ENCODE measurements around the gene GADD45B.
A peak's percentile ranks its signal among the peaks of the same experiment; 100 is the strongest.

The GADD45B gene

DNA sequence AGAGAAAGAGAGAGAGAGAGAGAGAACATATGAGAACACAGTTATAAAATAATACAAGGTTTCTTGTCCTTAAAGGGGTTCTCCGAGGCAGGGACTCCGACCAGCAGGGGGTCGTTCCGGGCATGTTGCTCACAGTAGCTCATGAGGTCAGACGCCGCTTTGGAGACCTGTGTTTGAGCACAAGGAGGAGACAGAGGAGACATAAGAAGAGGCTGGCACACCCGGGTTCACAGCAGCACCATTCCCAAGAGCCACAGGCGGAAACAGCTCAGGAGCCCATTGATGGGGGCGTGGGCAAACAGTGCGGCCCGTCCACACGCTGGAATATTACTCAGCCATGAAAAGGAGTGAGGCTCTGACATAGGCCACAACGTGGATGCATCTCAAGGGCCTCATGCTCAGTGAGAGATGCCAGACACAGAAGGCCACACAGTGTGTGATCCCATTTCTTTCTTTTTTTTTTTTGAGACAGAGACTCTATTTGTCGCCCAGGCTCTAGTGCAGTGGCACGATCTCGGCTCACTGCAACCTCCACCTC, 39.1 kb downstream of the GADD45B start:
- DNase-seq (ENCODE audit: low read depth): no peak

DNA sequence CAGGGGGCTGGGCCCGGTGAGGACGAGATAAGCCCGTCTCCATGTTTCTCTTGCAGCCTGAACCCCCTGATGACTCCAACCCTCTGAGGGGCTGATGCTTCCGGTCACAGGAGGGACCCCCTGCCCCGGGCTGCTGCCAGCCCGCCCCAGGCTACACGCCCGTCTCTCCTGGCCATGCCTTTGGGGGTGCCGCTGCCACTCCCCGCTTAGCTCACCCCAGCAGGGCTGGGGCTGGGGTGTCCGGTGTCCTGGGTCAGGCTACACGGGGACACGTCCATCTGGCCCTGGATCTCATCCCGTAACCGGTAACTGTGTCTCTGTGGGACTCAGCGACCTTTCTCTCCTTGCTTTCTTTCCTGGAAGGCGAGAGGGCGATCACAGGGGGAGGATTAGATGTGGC, 40.8 kb downstream of the GADD45B start:
- no peak for DNase-seq (ENCODE audit: low read depth)

DNA sequence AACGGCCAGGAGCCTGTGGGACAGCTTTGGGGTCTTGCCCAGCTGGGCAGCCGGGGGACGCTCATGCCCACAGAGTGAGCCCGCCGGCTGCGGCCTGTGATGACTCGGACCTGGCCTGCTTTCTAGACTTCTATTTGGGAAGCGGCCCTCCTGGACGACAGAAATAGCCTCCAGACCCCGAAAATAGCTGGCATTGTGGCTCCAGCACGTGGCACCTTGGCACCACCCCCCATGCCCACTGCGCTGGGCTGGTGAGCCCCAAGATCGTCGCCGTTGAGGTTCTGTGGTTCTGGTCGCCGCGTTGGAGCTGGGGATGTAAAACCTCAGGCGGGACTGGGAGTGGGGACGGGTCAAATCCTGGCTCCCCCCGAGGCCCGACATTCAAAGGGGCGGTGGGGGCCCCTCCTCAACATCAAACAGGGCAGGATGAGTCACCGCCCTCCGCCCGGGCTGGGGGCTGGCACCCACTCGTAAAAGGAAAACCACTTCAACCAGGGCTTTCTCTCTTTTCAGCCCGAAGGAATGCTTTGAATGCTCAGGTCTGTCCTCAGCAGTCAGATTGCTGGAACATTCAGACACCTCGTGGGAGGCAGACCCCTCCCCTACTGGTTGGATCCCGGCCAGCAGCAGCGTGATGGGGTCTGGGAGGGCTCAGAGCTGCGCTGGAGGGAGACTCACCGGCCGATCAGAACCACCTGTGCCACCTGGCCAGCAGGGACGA, 42.1 kb downstream of the GADD45B start:
- no peak for DNase-seq (ENCODE audit: low read depth)

DNA sequence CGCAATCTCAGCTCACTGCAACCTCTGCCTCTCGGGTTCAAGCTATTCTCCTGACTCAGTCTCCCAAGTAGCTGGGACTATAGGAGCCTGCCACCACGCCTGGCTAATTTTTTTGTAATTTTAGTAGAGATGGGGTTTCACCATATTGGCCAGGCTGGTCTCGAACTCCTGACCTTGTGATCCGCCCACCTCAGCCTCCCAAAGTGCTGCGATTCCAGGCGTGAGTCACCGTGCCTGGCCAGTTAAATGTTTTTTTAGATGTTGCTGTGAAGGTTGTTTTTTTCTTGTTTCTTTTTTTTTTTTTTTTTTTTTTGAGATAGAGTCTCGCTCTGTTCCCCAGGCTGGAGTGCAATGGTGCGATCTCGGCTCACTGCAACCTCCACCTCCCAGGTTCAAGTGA, 42.9 kb downstream of the GADD45B start:
- peak; percentile 35 for DNase-seq (ENCODE audit: low read depth)

DNA sequence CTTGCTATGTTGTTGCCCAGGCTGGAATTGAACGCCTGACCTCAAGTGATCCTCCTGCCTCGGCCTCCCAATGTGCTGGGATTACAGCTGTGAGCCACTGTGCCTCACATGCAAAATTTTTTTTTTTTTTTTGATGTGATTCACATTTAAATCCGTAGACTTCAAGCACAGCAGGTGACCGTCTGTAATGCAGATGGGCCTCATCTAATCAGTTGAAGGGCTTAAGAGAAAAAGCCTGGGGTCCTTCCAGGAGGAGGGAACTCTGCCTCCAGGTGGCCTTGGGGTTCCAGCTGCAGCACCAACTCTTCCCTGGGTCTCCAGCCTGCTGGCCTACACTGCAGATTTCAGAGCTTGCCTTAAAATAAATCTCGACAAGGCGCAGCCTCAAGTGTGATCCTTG, 43.6 kb downstream of the GADD45B start:
- DNase-seq (ENCODE audit: low read depth): no peak

DNA sequence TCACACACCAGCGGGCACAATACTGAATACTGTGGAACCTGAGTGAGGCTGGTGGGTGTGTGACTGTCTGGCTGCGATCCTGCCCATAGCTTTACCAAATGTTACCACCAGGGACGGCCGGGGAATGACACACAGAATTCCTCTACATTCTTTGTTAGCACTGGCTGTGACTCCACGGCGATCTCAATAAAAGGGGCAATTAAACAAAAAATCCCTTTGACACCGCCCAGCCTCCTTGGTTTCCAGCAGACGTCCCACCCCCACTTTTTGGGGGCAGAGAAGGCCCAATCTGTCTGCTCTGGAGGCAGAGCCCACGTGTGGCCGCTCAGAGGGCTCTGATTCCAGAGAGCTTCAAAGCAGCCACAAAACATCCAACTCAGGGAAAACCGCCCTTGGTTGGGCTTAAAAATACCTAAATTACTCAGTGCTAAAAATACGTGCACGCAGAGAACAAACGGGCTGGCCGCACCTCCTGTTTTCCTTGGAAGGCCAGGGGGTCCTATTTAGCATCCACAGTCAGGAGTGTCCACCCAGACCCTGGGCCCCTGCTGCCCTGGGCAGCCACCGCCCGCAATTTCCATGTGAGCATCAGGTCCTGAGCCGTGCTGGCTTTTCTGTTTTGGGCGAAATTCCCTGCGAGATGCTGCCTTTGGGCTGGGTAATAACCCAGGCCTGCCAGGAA, 47.8 kb downstream of the GADD45B start:
- peak; percentile 87 for DNase-seq (ENCODE audit: low read depth)

DNA sequence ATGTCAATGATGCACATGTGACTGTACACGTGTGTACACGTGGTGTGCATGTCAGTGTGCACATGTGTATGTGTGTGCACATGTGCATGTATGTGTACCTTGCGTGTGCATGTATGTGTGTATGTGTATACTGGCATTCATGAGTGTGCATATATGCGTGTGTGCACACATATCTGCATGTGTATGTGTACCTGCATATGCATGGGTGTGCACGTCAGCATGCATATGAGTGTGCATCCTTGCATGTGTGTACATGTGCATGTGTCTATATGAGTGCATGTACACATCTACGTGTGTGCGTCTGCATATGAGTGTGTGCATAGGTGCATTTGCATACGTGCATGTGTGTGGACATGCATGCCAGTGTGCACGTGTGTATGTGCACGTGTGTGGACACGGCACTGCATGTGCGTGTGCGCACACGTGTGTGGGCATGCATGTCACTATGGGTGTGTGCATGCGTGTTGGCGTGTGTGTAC, 48.5 kb downstream of the GADD45B start:
- DNase-seq (ENCODE audit: low read depth): no peak

DNA sequence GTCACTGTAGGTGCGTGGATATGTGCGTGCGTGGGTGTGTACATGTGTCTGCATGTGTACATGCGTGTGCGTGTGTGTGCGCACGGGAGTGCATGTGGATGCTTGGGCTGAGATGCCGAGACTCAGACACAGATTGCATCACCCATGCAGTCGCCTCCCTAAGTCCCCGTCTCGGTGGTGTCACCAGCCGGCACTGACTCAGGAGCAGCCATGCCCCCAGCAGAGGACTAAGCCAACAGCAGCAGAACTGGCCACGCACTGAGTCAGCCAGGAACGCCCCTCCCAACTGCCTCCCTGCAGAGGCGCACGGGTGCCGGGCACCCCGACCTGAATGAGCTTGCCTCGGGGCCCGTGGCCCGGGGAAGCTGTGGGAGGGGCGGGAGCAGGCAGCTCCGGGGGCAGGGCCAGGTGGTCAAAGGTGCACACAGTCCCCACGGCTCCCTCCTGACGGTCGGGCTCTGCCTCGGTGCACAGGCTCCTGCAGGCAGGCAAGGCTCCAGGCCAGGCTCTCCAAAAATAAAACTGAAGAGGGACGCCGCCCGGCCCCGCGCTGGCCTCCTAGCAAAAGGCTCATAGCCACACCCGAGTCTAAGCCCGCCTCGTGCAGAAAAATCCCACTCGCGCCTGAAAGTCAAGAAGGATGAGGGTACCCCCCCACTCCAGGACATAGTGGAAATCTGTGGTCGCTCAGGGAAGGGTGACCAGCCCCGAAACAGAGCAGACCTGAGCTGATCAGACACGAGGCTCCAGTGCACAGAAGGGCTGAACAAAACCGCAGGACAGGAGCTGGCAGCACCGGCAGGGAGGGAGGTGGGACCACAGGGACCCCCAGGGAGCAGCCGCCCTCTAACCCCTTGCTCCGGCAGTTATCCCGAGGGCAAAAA, 49.2 kb downstream of the GADD45B start:
- DNase-seq (ENCODE audit: low read depth): peak; percentile 90

DNA sequence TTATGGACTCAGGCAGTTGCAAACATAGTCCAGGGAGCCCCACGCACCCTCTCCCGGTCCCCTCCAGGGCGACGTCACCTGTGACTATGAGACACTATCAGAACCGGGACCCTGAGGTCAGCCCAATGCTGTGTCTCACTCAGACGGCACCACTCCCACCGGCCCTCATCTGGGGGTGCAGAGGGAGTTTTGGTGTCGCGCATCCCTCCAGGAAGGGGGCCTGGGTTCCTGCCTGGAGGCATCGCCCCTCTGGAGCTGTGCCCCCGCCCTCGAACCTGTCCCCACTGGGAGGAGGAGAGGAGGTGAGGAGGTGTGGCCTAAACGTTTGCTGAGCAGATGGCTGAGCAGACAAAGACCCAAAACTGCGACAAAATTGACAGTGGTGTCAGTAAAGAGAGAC, 51.2 kb downstream of the GADD45B start:
- DNase-seq (ENCODE audit: low read depth): no peak

DNA sequence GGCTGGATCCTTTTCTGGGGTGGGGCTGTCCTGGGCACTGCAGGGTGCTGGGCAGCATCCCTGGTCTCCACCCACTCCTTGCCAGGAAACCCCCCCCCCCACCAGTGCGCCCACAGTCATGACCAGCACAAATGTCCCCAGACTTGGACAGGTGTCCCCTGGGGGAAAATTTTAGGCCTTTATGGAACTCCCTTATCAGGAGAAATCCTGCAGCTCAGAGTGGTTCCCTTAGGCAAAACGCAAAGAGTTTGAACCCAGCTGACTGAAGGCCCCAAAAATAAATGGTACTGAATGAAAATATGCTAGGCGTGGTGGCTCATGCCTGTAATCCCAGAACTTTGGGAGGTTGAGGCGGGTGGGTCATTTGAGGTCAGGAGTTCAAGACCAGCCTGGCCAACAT, 51.8 kb downstream of the GADD45B start:
- DNase-seq (ENCODE audit: low read depth): no peak

Measured in EH (cell line).